ENCODE data around the gene PTPRD. TPM values are rescaled to one million over a fixed set of nuclear protein-coding genes. Genes with fewer than 3 reads are reported as not detected.

The PTPRD gene
- total RNA-seq, 2 donors from 2014 or later, result 19.6 to 101 TPM

GRCh38 chr9:9170439-9171134, 1442.2 kb downstream of the PTPRD start:
- Histone ChIP-seq H3K4me3 (no peak overlapping the region), H3K27me3 (replicated peaks; ENCODE audit: insufficient read depth) (no peaks in the 10 kb centered on the region), H3K4me1 (ENCODE audit: control insufficient read depth in 1 of 2, low read depth in 2 of 2) (no peaks in the 10 kb centered on the region), H3K9me3 (no peaks in the 10 kb centered on the region), H3K27ac (no peak overlapping the region), H3K36me3 (no peaks in the 10 kb centered on the region)
- TF ChIP-seq, protein P1, sequence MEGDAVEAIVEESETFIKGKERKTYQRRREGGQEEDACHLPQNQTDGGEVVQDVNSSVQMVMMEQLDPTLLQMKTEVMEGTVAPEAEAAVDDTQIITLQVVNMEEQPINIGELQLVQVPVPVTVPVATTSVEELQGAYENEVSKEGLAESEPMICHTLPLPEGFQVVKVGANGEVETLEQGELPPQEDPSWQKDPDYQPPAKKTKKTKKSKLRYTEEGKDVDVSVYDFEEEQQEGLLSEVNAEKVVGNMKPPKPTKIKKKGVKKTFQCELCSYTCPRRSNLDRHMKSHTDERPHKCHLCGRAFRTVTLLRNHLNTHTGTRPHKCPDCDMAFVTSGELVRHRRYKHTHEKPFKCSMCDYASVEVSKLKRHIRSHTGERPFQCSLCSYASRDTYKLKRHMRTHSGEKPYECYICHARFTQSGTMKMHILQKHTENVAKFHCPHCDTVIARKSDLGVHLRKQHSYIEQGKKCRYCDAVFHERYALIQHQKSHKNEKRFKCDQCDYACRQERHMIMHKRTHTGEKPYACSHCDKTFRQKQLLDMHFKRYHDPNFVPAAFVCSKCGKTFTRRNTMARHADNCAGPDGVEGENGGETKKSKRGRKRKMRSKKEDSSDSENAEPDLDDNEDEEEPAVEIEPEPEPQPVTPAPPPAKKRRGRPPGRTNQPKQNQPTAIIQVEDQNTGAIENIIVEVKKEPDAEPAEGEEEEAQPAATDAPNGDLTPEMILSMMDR (IDR thresholded peaks at IDR 0.05), result no peak
- ATAC-seq (ENCODE audit: insufficient number of reproducible peaks, low FRiP score, low read depth) (no peak), DNase-seq (ENCODE audit: low spot score) (no peak)

DNA sequence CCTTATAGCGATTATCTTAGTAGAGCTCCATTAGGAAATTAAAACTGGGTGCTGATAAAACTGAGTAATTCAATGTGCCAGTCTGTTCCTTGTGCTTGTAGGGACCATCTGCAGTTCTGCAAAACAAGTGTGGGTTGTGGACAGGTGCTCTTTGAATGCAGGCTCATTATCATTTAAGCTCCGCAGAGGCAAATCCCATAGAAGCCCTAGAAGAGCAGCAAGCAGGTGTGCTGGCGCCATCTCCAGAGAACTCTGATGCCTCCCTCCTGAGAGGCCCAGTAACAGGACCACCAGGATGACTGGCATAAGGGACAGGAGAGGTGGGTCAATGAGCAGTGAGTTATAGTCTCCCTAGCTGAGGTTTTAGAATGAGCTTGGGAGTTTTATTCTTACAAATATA, 1470.8 kb downstream of the PTPRD start:
- DNase-seq (ENCODE audit: low spot score) (no peak), ATAC-seq (ENCODE audit: insufficient number of reproducible peaks, low FRiP score, low read depth) (no peak)
- Histone ChIP-seq H3K4me3 (no peak overlapping the region), H3K4me1 (ENCODE audit: control insufficient read depth in 1 of 2, low read depth in 2 of 2) (no peaks in the 10 kb centered on the region), H3K27ac (no peak overlapping the region), H3K36me3 (no peaks in the 10 kb centered on the region), H3K27me3 (replicated peaks; ENCODE audit: insufficient read depth) (no peaks in the 10 kb centered on the region), H3K9me3 (no peaks in the 10 kb centered on the region)
- TF ChIP-seq, protein P1 (IDR thresholded peaks at IDR 0.05), result no peak

GRCh38 chr9:9133526-9133925, 1479.3 kb downstream of the PTPRD start:
- no peaks in the 10 kb centered on the region for H3K9me3 ChIP-seq
- TF ChIP-seq, protein P1 (IDR thresholded peaks at IDR 0.05), result no peak
- ATAC-seq (ENCODE audit: insufficient number of reproducible peaks, low FRiP score, low read depth) (no peak), DNase-seq (ENCODE audit: low spot score) (no peak)
- H3K27me3 ChIP-seq (replicated peaks; ENCODE audit: insufficient read depth), result no peaks in the 10 kb centered on the region
- H3K36me3 ChIP-seq, result no peaks in the 10 kb centered on the region
- H3K27ac ChIP-seq, result no peak overlapping the region
- H3K4me1 ChIP-seq (ENCODE audit: control insufficient read depth in 1 of 2, low read depth in 2 of 2), result no peaks in the 10 kb centered on the region
- no peak overlapping the region for H3K4me3 ChIP-seq

DNA sequence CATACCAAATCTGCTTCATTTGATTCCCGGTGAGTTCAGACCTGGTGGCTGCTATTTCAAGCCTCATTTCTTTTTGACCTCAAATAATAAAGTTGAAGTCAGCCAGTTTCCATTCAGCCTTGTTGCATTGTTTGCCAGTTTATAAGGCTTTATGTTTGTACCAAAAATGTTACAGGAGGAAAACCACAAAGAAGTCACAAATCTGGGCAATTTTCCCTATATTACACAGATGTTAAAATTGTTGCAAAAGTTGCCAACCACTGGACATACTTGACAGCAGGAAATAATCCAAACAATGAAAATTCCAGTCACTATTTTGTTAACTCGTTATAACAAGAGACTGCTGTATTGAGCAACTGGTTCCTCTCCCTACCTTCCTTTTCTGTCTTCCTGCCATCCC, 1488.2 kb downstream of the PTPRD start:
- Histone ChIP-seq H3K27me3 (replicated peaks; ENCODE audit: insufficient read depth) (no peaks in the 10 kb centered on the region), H3K9me3 (no peaks in the 10 kb centered on the region), H3K27ac (no peak overlapping the region), H3K4me1 (ENCODE audit: control insufficient read depth in 1 of 2, low read depth in 2 of 2) (no peaks in the 10 kb centered on the region), H3K4me3 (no peak overlapping the region), H3K36me3 (no peaks in the 10 kb centered on the region)
- TF ChIP-seq, protein P1 (IDR thresholded peaks at IDR 0.05), result no peak
- no peak for DNase-seq (ENCODE audit: low spot score)
- no peak for ATAC-seq (ENCODE audit: insufficient number of reproducible peaks, low FRiP score, low read depth)

GRCh38 chr9:9122230-9122875, 1490.4 kb downstream of the PTPRD start:
- no peaks in the 10 kb centered on the region for H3K27me3 ChIP-seq (replicated peaks; ENCODE audit: insufficient read depth)
- H3K4me1 ChIP-seq (ENCODE audit: control insufficient read depth in 1 of 2, low read depth in 2 of 2), result no peaks in the 10 kb centered on the region
- DNase-seq (ENCODE audit: low spot score) (no peak), ATAC-seq (ENCODE audit: insufficient number of reproducible peaks, low FRiP score, low read depth) (no peak)
- TF ChIP-seq, protein P1 (IDR thresholded peaks at IDR 0.05), result no peak
- H3K9me3 ChIP-seq, result no peaks in the 10 kb centered on the region
- no peaks in the 10 kb centered on the region for H3K36me3 ChIP-seq
- H3K4me3 ChIP-seq, result no peak overlapping the region
- no peak overlapping the region for H3K27ac ChIP-seq
